Measurements from ENCODE around the gene TBC1D1.

GRCh38 chr4:37903901-37904300 is 13.0 kb downstream of the TBC1D1 start:
- no peak for TF ChIP-seq ZNF274 (IDR thresholded peaks at IDR 0.05; ENCODE audit: low read depth, low read length)
- TF ChIP-seq YY1 (IDR thresholded peaks at IDR 0.05; ENCODE audit: insufficient read depth, insufficient read length): no peak
